MG63 (cell line): ENCODE results near the gene TNPO3. TPM values are rescaled to one million over a fixed set of nuclear protein-coding genes. Genes with fewer than 3 reads are reported as not detected.
"Not testable (repeated sequence)": the region's sequence is repeated elsewhere in the genome, so short reads cannot be mapped to it uniquely, and the experiment has no call there.

Source experiments
- DNase-seq: peaks from one replicate; pipeline ENCODE4 v3.0.0-alpha.2; 2020
- H3K27me3 ChIP-seq: fragments of 250-450 bp; sonication (Bioruptor Pico); 2 replicates; pipeline ENCODE4 v1.5.1; 2020; ENCODE audit warnings: mild to moderate bottlenecking, moderate library complexity
- H3K36me3 ChIP-seq: fragments of 250-450 bp; sonication (Bioruptor Pico); 2 replicates; pipeline ENCODE4 v1.5.1; 2020; ENCODE audit warnings: mild to moderate bottlenecking, moderate library complexity
- H3K4me3 ChIP-seq: fragments of 250-450 bp; sonication (Bioruptor Pico); 2 replicates; pipeline ENCODE4 v1.5.1; 2020; ENCODE audit warnings: mild to moderate bottlenecking, moderate library complexity
- H3K9me3 ChIP-seq: fragments of 250-450 bp; sonication (Bioruptor Pico); 2 replicates; pipeline ENCODE4 v1.5.1; 2020; ENCODE audit warnings: mild to moderate bottlenecking, moderate library complexity
- total RNA-seq: library from RNA; depleted of rRNA; stranded (reverse); fragments of >200 nt; shearing (Covaris generic); gene quantifications from 2 replicates; pipeline ENCODE4 v1.2.3, GENCODE V29; 2014; ENCODE audit warnings: low replicate concordance; rRNA removed

The TNPO3 gene
- total RNA-seq, 1 experiment from 2014 or later, result 23.9 TPM

- H3K27me3 ChIP-seq, result no peaks in the 10 kb centered on the region
- DNase-seq, result no peak
- no peak overlapping the region for H3K4me3 ChIP-seq
- no peaks in the 10 kb centered on the region for H3K9me3 ChIP-seq
- H3K36me3 ChIP-seq, result no peaks in the 10 kb centered on the region
These were observed 140.9 kb downstream of the TNPO3 start for GRCh38 chr7:128913870-128914565.

DNA sequence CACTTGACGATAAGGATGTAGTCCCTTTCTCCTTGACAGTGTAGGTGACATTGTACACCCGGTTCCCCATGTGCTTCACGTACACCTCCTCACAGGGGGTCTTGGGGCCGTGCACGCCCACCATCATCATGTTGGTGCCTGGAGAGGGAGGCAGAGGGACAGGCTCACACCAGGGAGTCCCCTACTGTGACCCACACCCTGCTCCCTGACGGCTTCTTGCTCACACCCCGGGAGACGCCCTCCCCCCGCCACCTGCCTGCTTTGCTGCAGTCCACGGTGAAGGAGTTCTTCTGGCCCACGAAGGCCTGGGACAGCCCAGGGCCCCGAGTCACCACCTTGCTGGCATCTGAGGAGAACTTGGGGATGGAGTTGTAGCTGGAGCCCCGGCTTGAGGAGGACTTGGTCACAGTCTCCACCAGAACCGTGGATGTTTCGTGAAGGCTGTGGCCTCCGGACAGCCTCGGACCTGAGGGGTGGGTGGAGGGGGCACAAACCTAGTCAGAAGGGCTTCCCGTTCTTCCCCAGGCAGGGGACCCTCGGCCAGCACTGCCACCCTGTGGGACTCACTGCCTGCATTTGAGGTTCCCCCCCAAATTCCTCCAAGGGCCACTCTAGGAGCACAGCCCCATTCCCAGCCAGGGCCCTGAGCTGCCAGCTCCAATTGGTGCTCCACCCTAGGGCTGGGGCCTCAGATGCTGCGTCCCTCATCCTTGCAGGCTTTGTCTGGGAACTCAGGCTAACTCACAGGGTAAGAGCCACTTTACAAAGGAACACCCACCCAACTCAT, 142.0 kb downstream of the TNPO3 start:
- H3K9me3 ChIP-seq, H3K27me3 ChIP-seq, DNase-seq, H3K36me3 ChIP-seq, H3K4me3 ChIP-seq: not testable (repeated sequence)

DNA sequence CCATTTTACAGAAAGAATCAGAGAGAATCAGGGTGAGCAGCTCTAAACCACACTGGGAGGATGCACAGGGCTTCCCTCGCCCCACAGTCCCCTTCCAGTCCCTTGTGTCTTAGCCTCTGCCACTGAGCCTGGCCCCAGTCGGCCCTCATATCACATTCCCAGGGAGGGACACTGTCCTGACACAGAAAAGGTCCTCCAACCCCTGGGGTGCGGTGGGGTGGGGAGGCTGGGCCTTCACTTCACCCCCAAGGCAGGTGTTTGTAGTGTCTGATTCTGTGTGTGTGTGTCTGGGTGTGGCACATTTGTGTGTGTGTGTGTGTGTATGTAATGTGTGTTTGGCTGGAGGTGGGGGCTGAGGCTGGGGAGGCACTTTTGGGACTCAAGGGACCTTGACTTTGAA, 142.6 kb downstream of the TNPO3 start:
- Histone ChIP-seq H3K4me3 (no peak overlapping the region), H3K9me3 (no peaks in the 10 kb centered on the region), H3K27me3 (no peaks in the 10 kb centered on the region), H3K36me3 (no peaks in the 10 kb centered on the region)
- DNase-seq, result no peak

GRCh38 chr7:128911423-128912031, 143.4 kb downstream of the TNPO3 start:
- Histone ChIP-seq H3K4me3 (no peak overlapping the region), H3K27me3 (no peaks in the 10 kb centered on the region), H3K36me3 (no peaks in the 10 kb centered on the region), H3K9me3 (no peaks in the 10 kb centered on the region)
- no peak for DNase-seq

GRCh38 chr7:128910569-128910945, 144.4 kb downstream of the TNPO3 start, which contains the start of gene KCP:
KCP (minus strand) TSS chr7:128910709; CDS start chr7:128910676, 33 bp downstream.
- Histone ChIP-seq H3K4me3 (no peak within 1 kb of the TSS), H3K9me3 (no peaks in the 10 kb centered on the region), H3K36me3 (no peaks in the 10 kb centered on the region), H3K27me3 (no peaks in the 10 kb centered on the region)
- no peak for DNase-seq

GRCh38 chr7:128909625-128910568, 145.0 kb downstream of the TNPO3 start:
- Histone ChIP-seq H3K9me3 (no peaks in the 10 kb centered on the region), H3K27me3 (no peaks in the 10 kb centered on the region), H3K36me3 (no peaks in the 10 kb centered on the region), H3K4me3 (no peak overlapping the region)
- DNase-seq, result no peak

DNA sequence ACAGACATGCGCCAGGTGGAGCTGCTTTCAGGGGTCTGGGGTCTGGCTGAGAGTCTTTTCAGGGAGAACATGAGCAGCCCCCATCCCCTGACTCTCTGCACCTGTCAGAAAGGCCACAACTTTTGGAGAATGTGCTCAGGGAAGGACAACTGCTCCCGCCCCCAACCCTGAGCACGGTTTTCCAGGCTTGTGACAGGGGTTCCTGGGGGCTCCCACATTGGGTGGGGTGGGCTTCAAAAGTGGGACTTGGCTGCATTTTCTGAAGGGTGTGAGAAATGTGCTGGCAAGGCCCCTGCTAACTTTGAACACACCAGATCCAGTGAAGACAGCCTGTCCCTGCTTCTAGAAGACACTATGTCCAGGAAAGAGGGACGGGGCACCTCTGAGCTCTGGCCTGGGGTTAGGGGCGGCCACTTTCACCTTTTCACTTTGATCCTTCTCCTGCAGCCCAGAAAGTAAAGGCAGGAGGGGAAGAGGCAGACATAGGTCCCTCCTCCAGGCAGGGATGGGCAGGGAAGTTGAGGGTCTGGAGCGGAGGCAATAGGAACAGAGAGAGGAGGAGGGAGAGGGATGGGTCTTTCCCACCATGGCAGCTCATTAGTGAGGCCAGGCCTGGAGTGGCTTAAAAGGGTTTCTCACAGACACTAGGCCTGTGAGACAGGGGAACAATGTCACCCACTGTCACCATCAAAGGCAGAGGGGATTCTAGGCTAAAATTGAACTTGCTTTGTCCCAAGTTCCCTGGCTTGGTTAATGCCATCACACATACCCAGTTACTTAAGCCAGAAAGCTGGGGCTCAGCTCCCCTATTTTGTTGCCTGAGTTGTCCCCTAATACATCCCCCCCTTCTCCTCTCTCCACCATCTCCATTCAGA, 145.9 kb downstream of the TNPO3 start:
- Histone ChIP-seq H3K4me3 (no peak overlapping the region), H3K36me3 (no peaks in the 10 kb centered on the region), H3K27me3 (no peaks in the 10 kb centered on the region), H3K9me3 (no peaks in the 10 kb centered on the region)
- DNase-seq, result no peak

DNA sequence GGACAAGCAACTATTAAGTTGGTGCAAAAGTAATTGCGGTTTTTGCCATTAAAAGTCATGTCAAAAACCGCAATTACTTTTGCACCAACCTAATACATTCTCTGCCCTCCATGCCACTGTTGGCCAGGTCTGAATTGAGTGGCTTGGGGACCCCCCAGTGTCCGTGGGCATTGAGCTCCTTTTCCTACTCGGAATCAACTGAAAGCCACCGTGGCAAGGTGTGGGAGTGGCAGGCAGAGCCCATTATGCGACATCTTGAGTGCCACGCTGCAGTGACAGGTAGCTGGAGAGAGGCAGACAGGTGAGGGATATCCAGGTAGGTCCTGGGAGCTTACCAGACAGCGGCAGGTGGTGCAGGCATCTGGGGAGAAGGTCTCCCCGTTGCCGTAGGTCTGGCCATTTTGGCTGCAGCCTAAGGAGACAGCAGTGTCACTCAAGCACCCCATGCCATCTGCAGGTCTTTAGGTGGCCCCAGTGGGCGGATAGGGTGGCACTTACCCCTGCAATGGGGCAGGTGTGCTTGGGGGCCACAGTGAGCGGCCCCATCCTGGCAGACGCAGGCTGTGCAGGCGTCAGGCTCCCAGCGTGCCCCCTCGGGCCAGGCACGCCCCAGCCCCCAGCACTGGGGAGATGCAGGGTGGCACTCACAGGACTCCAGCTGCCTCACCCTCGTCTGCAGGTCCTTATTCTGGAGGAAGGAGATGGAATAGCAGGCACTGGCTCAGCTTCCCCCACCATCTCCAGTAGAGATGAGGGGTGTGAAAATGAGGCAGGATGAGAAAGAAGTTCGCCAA, 147.9 kb downstream of the TNPO3 start:
- H3K4me3 ChIP-seq, result no peak overlapping the region
- no peaks in the 10 kb centered on the region for H3K9me3 ChIP-seq
- no peaks in the 10 kb centered on the region for H3K36me3 ChIP-seq
- no peak for DNase-seq
- no peaks in the 10 kb centered on the region for H3K27me3 ChIP-seq

GRCh38 chr7:128906001-128906765, 148.7 kb downstream of the TNPO3 start:
- Histone ChIP-seq H3K36me3 (no peaks in the 10 kb centered on the region), H3K9me3 (no peaks in the 10 kb centered on the region), H3K4me3 (no peak overlapping the region), H3K27me3 (no peaks in the 10 kb centered on the region)
- no peak for DNase-seq

- Histone ChIP-seq H3K27me3 (no peaks in the 10 kb centered on the region), H3K4me3 (no peak overlapping the region), H3K9me3 (no peaks in the 10 kb centered on the region), H3K36me3 (no peaks in the 10 kb centered on the region)
- no peak for DNase-seq
These were observed 150.3 kb downstream of the TNPO3 start for GRCh38 chr7:128904381-128905197.

Other genes starting within 250 kb of the TNPO3 start
- 71.1 and 93.1 TPM in 2 replicates for gene FLNC, start 224.7 kb downstream of the TNPO3 start, total RNA-seq
- 83.6 and 97.0 TPM in 2 replicates for gene ATP6V1F, start 192.3 kb downstream of the TNPO3 start, total RNA-seq
- gene KCP, start 144.4 kb downstream of the TNPO3 start, total RNA-seq, result not detected in 2 replicates
- 0.89 and 2.4 TPM in 2 replicates for gene IRF5, start 117.2 kb downstream of the TNPO3 start, total RNA-seq
- 3.4 and 7.0 TPM in 2 replicates for gene TSPAN33, start 89.6 kb upstream of the TNPO3 start, total RNA-seq
- 9.0 and 14.3 TPM in 2 replicates for gene SMO, start 133.5 kb upstream of the TNPO3 start, total RNA-seq
- 4.8 and 5.5 TPM in 2 replicates for gene AHCYL2, start 169.9 kb upstream of the TNPO3 start, total RNA-seq